ENCODE results near the gene UBE2H.

GRCh38 chr7:129786825-129787563 is 165.8 kb downstream of the UBE2H start:
- TF ChIP-seq ZNF274 (IDR thresholded peaks at IDR 0.05; ENCODE audit: low read depth, low read length): no peak
- no peak for TF ChIP-seq YY1 (IDR thresholded peaks at IDR 0.05; ENCODE audit: insufficient read depth, insufficient read length)
- peak; percentile 51 for TF ChIP-seq SUZ12 (IDR thresholded peaks at IDR 0.05; ENCODE audit: extremely low read depth, insufficient read depth, insufficient read length)

Data from NT2/D1 (cell line).